ENCODE data around the gene C15orf39.

The C15orf39 gene

GRCh38 chr15:75174102-75174501 lies 27.6 kb upstream of the C15orf39 start:
- DNase-seq (ENCODE audit: low read depth): no peak
- TF ChIP-seq CTCF (IDR thresholded peaks at IDR 0.05; ENCODE audit: control insufficient read depth, extremely low read depth, insufficient read depth): no peak
- H3K4me3 ChIP-seq (ENCODE audit: low read depth, low read length): no peak overlapping the region

- DNase-seq (ENCODE audit: low read depth): no peak
- no peak for TF ChIP-seq CTCF (IDR thresholded peaks at IDR 0.05; ENCODE audit: control insufficient read depth, extremely low read depth, insufficient read depth)
- H3K4me3 ChIP-seq (ENCODE audit: low read depth, low read length): no peak overlapping the region
These were observed 27.0 kb upstream of the C15orf39 start for GRCh38 chr15:75174729-75175128.

- no peak for TF ChIP-seq CTCF (IDR thresholded peaks at IDR 0.05; ENCODE audit: control insufficient read depth, extremely low read depth, insufficient read depth)
- H3K4me3 ChIP-seq (ENCODE audit: low read depth, low read length): no peak overlapping the region
- DNase-seq (ENCODE audit: low read depth): no peak
These were observed 25.3 kb upstream of the C15orf39 start for GRCh38 chr15:75176396-75176761.

GRCh38 chr15:75177360-75178071 lies 24.2 kb upstream of the C15orf39 start:
- no peak overlapping the region for H3K4me3 ChIP-seq (ENCODE audit: low read depth, low read length)
- no peak for DNase-seq (ENCODE audit: low read depth)
- TF ChIP-seq CTCF (IDR thresholded peaks at IDR 0.05; ENCODE audit: control insufficient read depth, extremely low read depth, insufficient read depth): no peak

- no peak overlapping the region for H3K4me3 ChIP-seq (ENCODE audit: low read depth, low read length)
- DNase-seq (ENCODE audit: low read depth): no peak
- TF ChIP-seq CTCF (IDR thresholded peaks at IDR 0.05; ENCODE audit: control insufficient read depth, extremely low read depth, insufficient read depth): no peak
These were observed 23.3 kb upstream of the C15orf39 start for GRCh38 chr15:75178171-75178937.

GRCh38 chr15:75178938-75179745 lies 22.5 kb upstream of the C15orf39 start:
- DNase-seq (ENCODE audit: low read depth): no peak
- H3K4me3 ChIP-seq (ENCODE audit: low read depth, low read length): no peak overlapping the region
- no peak for TF ChIP-seq CTCF (IDR thresholded peaks at IDR 0.05; ENCODE audit: control insufficient read depth, extremely low read depth, insufficient read depth)

All from LNCaP clone FGC (cell line).